NCI-H2029 treated with DMSO at 0.1 percent for 48 hours (cell line): Measurements from ENCODE around the gene SCAMP4.

ENCODE experiments used
- DNase-seq: peaks from one replicate; lab custom pipeline; 2025; lab: John Stamatoyannopoulos, UW

Gene SCAMP4

GRCh38 chr19:1912760-1913505 is 7.7 kb downstream of the SCAMP4 start:
- no peak for DNase-seq

DNA sequence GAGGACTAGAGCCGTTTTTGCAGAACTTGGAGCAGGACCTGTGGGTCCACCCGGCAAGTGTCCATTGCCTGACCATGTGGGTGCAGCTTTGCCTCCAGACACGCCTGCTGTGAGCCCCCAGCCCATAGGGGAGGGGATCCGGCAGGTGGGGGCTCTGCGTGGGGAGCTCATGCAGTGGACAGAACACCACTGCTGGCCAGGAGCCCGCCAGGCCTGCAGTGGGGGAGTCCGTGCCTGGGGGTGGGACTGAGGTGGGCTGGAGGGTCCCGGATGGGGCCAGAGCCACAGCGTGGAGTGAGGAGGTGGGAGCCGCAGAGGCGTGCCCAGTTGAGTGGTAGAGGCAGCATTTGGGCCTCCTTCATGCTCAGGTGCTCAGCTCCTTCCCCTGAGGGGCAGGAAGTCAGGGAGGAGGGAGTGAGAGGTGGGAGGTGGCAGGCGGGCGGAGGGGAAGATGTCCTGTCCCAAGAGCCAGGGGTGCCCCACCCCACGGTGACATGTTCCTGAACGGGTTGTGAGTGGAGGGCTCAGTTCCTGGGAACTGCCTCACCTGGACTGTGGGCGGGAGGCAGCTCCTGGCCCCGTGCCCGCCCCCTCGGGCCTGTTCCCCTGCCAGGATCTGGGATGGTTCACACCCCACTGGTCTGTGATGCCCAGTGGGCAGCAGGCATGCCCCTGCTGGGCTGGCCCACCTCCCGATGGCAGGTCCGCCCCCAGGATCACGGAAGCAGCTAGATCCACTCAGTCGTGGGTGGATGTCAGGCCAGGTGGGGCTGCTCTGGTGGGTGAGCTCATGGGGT is 8.8 kb downstream of the SCAMP4 start:
- DNase-seq = no peak

DNA sequence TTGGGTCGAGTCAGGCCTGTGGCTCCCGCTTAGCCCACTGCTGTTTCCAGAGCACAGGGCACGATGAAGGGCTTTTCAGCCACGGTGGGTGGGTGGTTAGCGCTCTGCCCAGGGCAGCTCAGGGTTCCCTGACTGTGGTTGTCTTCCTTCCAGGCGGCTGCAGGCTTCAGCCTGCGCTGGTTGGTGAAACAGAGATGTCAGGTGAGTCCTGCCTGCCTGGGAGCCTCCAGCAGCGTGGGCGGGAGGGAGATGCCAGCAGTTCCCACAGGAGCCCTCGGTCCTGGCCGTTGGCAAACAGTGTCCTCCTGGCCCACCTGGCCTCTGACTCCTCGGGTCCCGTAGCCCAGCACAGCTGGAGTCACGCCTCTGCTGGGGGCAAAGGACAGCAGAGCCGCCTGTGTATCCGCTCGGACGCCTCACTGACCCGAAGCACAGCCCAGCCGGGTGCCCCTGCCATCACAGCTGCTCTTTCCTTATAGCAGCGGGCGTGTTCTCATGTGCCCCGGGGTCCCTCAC is 9.7 kb downstream of the SCAMP4 start:
- DNase-seq = no peak

DNA sequence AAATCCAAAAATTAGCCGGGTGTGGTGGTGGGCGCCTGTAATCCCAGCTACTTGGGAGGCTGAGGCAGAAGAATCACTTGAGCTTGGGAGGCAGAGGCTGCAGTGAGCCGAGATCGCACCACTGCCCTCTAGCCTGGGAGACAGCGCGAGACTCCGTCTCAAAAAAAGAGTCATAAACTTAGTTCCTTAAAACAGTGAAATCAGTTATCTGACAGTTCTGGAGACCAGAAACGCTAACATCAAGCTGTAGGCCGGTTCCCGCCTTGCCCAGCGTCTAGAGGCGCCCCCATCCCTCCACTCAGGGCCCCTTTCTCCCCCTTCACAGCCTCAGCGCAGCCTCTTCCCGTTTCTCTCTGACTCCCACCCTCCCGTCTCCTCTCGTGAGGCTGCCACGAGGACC is 11.9 kb downstream of the SCAMP4 start:
- no peak for DNase-seq

- no peak for DNase-seq
Measured at GRCh38 chr19:1917926-1918325, 12.7 kb downstream of the SCAMP4 start.

DNA sequence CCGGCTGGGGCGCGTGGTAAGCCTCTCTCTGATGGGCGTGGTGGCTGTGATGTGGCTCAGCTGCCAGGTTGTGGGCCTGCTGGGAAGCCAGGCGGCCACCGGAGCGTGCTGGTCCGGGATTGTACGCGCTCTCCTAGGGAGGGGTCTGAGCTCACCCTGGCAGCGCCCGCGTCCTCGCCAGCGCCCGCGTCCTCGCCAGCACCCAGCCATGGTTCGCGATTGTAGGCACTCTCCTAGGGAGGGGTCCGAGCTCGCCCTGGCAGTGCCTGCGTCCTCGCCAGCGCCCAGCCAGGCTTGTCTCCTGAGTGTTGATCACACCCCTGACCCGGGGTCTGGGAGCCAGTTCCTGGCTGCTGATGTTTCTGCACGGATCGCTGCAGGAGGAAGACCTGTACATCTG is 13.8 kb downstream of the SCAMP4 start:
- no peak for DNase-seq

GRCh38 chr19:1920644-1921043 is 15.4 kb downstream of the SCAMP4 start:
- no peak for DNase-seq

DNA sequence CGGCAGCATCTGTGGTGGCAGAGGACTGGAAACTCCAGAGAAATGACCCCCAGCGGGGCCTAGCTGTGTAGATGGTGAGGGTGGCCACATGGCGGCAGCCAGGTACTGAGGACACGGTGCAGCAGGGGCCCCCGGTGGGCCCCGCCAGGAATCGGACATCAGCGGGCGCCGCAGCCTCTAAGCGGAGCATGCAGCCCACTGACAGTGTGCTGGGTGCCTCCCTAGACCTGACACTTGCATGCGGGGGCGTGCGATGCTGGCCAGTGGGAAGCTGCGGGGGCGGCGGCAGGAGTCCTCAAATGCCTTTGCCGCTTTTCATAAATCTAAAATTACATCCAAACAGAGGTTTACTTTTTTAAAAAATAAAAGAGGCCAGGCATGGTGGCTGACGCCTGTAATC is 16.1 kb downstream of the SCAMP4 start:
- DNase-seq = no peak

- no peak for DNase-seq
Measured at GRCh38 chr19:1921825-1922224, 16.6 kb downstream of the SCAMP4 start.

DNA sequence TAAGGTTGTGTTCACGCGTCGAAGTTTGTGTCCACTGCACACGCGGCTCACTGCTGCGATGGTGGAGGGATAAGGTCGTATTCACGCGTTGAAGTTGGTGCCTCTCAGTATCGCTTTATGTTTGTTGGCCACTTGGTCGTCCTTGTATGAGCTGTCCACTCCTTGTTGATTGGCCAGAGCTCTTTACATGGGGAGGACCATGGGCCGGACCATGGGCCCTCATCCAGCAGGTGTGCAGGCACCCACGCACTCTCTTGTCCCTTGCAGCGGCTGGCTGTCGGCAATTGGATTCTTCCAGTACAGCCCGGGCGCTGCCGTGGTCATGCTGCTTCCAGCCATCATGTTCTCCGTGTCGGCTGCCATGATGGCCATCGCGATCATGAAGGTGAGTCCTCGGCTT is 17.6 kb downstream of the SCAMP4 start:
- no peak for DNase-seq

GRCh38 chr19:1923319-1923718 is 18.1 kb downstream of the SCAMP4 start:
- no peak for DNase-seq

GRCh38 chr19:1924320-1924961 is 19.2 kb downstream of the SCAMP4 start:
- no peak for DNase-seq

DNA sequence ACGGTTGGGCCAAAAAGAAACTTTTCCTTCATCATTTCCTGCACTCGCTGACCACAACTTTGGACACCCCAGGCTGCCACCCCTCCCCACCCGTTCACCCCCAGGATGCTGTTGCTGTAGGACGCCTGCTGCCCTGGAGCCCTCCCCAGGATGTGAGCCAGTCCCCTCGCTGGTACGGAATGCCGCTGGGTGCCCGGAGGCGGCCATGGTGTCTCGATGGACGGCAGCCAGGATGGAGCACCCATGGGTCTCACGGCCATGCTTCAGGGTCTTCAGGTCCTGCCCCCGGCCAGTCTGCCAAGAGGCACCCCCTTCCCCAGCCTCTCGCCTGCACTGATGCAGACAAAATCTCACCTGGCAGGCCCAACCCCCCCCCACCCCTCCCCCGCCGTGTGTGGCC is 20.3 kb downstream of the SCAMP4 start:
- DNase-seq = no peak

- DNase-seq = no peak
Measured at GRCh38 chr19:1929021-1929742, 24.0 kb downstream of the SCAMP4 start.

- DNase-seq = no peak
Measured at GRCh38 chr19:1931445-1931844, 26.2 kb downstream of the SCAMP4 start.

- no peak for DNase-seq
Measured at GRCh38 chr19:1932395-1932794, 27.2 kb downstream of the SCAMP4 start.

DNA sequence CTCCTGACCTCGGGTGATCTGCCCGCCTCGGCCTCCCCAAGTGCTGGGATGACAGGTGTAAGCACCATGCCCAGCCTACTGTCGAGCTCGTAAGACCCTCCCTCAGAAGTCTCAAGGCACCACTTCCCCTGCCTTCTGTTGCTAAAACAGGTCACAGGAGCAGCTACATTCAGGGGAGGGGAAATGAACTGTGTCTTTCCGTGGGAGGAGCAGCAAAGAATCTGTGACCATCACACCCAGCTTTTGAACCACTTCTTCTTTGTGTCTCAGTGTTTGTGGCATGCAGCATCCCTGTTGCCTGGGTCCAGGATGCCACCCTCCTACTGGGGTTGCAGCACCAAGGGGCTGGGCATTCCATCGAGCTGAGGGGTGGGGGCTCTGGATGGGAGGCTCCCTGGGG is 28.0 kb downstream of the SCAMP4 start:
- no peak for DNase-seq

GRCh38 chr19:1933942-1934341 is 28.7 kb downstream of the SCAMP4 start:
- no peak for DNase-seq

- DNase-seq = peak; percentile 30
Measured at GRCh38 chr19:1935484-1936208, 30.4 kb downstream of the SCAMP4 start.

- DNase-seq = no peak
Measured at GRCh38 chr19:1936430-1936829, 31.2 kb downstream of the SCAMP4 start.

GRCh38 chr19:1936916-1937610 is 31.9 kb downstream of the SCAMP4 start:
- DNase-seq = no peak
